Measurements from ENCODE around the gene EXD1.
"Not testable (repeated sequence)": the region's sequence is repeated elsewhere in the genome, so short reads cannot be mapped to it uniquely, and the experiment has no call there.

EXD1 gene, protein sequence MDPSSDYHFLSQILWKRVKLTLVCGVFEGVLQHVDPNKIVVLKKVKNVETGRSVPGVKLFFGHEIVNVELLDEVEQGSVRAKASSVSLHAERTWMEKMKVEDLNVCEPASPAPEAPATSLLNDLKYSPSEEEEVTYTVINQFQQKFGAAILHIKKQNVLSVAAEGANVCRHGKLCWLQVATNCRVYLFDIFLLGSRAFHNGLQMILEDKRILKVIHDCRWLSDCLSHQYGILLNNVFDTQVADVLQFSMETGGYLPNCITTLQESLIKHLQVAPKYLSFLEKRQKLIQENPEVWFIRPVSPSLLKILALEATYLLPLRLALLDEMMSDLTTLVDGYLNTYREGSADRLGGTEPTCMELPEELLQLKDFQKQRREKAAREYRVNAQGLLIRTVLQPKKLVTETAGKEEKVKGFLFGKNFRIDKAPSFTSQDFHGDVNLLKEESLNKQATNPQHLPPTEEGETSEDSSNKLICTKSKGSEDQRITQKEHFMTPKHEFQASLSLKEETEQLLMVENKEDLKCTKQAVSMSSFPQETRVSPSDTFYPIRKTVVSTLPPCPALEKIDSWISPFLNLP

DNA sequence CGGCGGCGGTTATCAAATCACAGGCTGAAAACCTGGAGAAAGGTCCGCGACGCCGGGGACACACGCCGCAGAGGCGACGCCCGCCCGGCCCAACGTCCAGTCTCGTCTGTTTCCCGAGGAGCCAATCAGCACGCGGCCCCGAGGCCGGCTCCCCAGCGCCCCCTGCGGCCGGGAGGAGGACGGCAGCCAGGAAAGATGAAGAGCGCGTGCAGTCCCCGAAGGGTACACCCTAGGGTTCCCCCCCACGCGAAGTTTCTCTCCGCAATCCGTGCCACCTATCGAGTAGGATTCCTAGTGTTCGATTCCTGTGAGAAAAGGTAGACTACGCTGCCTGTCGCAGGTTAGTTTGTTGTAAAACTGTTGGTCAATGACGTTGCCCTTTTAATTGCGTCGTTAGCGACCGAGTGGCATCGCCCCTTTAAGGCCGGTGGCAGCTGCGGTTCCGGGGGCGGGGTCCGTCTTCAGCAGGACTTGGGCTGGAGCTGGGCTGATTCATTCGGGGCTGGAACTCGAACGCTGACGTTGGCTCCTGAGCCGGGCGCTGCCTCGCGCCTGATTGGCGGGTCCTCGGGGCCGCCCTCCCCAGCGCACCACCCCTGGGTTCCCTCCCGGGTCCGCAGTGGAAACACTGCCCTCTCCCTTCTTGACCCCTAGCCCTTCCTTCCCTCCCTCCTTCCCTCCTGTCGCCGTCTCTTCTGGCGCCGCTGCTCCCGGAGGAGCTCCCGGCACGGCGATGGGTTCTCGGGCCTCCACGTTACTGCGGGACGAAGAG, at the start of gene EXD1, which contains the start of gene CHP1:
Gene EXD1, minus strand, starts transcription at position 108 of the 772 bp plus-strand sequence. CDS start 4,182 bp downstream, outside the sequence.
Gene CHP1, plus strand, starts transcription at position 619 of the 772 bp plus-strand sequence. Its CDS starts 115 bp downstream, at position 734.
- DNase-seq (ENCODE audit: low read depth, low spot score), result peak; percentile 92

DNA sequence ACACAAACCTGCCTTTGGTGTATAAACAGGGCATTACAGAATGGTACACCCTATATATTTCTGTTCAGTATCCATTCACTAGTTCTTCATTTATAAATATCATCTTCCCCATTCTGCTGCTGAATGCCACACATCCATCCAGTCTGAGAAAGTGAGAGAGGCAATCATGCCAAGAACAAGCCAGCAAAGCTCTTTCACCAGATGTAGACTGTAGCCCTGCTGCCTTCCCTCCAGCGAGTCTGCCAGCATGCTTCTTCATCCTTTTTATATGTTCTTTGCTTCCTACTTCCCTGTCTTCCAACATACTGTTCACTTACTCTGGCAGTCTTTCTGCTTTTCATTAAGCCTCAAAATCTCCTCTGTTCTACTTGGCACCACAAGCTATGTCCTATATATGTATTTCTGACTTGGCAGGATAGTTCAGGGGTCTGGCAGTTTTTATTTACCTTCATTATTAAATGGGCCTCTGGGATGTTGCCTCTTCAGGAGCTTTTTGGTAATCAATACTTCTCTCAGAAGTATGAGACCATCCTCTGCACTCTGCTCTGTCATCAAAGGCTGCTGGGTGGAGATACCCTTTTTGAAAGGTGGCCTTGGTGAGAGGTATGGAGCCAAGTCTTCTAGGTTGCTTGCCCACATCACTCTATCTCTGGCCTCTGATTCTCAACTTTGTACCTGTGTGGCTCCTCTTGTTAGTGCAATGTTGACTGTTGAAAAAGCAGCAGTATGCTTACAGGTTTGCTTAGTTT, 49.2 kb upstream of the EXD1 start:
- DNase-seq (ENCODE audit: low read depth, low spot score), result no peak

DNA sequence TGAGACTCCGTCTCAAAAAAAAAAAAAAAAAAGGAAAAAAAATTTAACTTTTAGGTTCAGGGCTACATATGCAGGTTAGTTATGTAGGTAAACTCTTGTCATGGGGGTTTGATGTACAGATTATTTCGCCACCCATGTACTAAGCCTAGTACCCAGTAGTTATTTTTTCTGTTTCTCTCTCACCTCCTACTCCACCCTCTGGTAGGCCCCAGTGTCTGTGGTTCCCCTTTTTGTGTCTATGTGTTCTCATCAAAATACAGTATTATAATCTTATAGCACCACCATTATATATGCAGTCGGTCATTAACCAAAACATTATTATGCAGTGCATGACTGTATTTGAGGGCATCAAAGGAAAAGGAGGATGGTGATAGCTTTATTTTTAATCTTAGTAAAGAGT, 47.8 kb upstream of the EXD1 start:
- no peak for DNase-seq (ENCODE audit: low read depth, low spot score)

GRCh38 chr15:41276831-41277230, 46.3 kb upstream of the EXD1 start:
- no peak for DNase-seq (ENCODE audit: low read depth, low spot score)

GRCh38 chr15:41269887-41270286, 39.3 kb upstream of the EXD1 start:
- DNase-seq (ENCODE audit: low read depth, low spot score), result no peak

DNA sequence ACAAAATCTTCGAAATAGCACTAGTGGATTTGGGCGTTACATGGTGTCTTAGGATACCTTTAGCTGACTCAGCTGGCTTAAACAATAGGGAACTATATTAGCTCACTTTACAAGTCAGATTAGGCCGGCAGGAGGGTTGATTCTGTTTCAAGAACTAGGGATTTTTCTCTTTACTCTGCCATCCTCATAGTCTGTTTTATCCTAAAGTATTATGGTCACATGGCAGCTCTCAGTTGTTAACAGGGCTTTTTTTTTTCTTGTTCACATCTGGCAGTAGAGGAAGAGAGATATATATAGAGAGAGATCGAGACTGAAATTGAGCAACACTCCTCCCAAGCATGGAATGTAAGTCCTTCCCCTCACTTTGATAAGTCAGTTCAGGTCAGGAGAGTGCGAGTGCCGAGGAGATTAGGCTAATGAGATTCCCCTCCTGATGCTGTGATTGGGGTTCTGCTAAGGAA, 33.4 kb upstream of the EXD1 start:
- no peak for DNase-seq (ENCODE audit: low read depth, low spot score)

DNA sequence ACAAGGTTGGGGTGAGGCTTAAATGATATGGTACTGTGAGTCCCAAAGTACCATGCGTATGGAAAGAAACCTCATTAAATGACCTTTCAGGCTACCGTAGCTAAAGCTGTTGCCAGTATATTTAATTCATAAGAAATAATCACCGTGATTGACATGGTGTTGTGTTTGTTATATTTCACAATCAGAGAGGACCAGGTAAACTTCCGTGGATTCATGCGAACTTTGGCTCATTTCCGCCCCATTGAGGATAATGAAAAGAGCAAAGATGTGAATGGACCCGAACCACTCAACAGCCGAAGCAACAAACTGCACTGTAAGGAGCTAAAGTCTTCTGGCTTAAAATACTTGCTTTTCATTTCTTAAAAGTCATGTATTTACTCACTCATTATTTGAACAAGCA, 32.0 kb upstream of the EXD1 start:
- DNase-seq (ENCODE audit: low read depth, low spot score), result no peak

DNA sequence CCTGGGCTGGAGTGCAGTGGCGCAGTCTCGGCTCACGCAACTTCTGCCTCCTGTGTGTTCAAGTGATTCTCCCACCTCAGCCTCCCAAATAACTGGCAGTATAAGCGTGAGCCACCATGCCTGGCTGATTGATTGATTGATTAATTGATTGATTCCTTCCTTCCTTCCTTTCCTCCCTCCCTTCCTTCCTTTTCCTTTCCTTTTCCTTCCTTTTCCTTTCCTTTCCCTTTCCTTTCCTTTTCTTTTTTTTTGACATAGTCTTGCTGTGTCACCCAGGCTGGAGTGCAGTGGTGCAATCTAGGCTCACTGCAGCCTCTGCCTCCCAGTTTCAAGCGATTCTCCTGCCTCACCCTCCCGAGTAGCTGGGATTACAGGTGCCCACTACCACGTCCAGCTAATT, 30.4 kb upstream of the EXD1 start:
- DNase-seq (ENCODE audit: low read depth, low spot score), result not testable (repeated sequence)

- DNase-seq (ENCODE audit: low read depth, low spot score), result no peak
Measured at GRCh38 chr15:41259546-41260189, 29.1 kb upstream of the EXD1 start.

- no peak for DNase-seq (ENCODE audit: low read depth, low spot score)
Measured at GRCh38 chr15:41258750-41259471, 28.4 kb upstream of the EXD1 start.

DNA sequence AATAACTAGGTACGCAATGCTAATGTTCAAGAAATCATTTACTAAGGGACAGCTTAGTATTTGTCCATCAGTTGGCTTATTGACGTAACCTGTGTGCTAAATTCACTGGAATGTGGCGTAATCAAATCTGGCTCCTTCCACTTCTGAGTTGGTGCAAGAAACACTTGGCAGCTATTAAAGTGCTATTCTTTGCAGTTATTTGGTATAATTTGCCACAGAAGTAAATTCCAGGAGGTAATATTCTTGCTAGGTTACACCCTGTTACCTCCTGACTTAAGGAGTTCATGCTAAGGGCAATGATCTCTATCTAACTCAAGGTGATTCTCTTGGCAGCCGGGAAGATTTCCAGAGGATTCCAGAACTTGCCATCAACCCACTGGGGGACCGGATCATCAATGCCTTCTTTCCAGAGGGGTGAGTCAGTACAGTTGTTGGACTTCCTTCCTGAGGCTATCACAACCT, 26.1 kb upstream of the EXD1 start:
- DNase-seq (ENCODE audit: low read depth, low spot score), result no peak

GRCh38 chr15:41256103-41256502, 25.5 kb upstream of the EXD1 start:
- DNase-seq (ENCODE audit: low read depth, low spot score), result no peak

DNA sequence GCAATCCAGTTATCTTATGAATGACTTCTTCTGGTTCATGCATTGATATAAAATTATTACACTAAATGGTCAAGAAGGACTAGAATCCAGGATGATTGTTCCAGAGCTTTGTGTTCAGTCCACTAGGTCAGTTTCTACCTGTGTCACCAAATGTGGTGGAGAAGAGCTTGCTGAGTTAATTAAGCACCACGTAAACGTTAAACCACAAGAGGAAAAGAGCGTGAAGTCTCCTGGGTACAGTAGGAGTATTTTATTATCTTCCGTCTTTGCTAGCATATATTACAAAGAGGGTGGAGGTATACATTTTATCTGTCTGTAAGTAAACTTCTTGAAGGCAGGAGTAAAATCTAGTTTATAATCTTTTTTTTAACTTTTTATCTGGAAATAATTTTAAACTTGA, 24.0 kb upstream of the EXD1 start:
- no peak for DNase-seq (ENCODE audit: low read depth, low spot score)

- no peak for DNase-seq (ENCODE audit: low read depth, low spot score)
Measured at GRCh38 chr15:41251411-41251810, 20.9 kb upstream of the EXD1 start.

DNA sequence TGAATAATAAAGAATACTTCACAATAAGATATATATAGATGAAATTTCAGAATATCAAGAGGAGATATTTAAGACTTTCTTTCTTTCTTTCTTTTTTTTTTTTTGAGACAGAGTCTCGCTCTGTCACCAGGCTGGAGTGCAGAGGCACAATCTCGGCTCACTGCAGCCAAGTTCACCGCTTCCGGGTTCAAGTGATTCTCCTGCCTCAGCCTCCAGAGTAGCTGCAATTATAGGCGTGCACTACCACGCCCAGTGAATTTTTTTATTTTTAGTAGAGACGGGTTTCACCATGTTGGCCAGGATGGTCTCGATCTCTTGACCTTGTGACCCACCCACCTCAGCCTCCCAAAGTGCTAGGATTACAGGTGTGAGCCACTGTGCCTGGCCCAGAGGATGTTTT, 20.2 kb upstream of the EXD1 start:
- not testable (repeated sequence) for DNase-seq (ENCODE audit: low read depth, low spot score)

- no peak for DNase-seq (ENCODE audit: low read depth, low spot score)
Measured at GRCh38 chr15:41241221-41241964, 10.8 kb upstream of the EXD1 start.

DNA sequence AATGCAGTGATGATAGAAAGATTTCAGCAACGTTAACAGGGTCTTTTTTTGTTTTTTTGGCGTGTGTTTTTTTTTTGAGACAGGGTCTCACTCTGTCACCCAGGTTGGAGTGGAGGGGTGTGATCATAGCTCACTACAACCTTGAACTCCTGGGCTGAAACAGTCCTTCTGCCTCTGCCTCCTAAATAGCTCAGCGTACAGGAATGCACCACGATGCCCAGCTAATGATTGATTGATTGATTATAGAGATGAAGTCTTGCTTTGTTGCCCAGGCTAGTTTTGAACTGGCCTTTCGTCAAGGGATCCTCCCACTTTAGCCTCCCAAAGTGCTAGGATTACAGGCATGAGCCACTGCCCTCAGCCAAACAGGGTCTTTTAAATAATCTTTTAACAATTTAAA, 7.5 kb upstream of the EXD1 start:
- no peak for DNase-seq (ENCODE audit: low read depth, low spot score)

GRCh38 chr15:41235929-41236328, 5.4 kb upstream of the EXD1 start:
- no peak for DNase-seq (ENCODE audit: low read depth, low spot score)

- not testable (repeated sequence) for DNase-seq (ENCODE audit: low read depth, low spot score)
Measured at GRCh38 chr15:41235228-41235627, 4.7 kb upstream of the EXD1 start.

GRCh38 chr15:41233367-41233771, 2.8 kb upstream of the EXD1 start:
- no peak for DNase-seq (ENCODE audit: low read depth, low spot score)
